Ascending aorta (tissue), 2 donors: ENCODE measurements around the gene SOX12. TPM values are rescaled to one million over a fixed set of nuclear protein-coding genes. Genes with fewer than 3 reads are reported as not detected.

Experiments
- DNase-seq, 2 donors: peaks; one replicate each; pipeline ENCODE4 v3.0.0-alpha.2; 2019; ENCODE audit warnings: low spot score in 2 of 2
- H3K27ac ChIP-seq, 2 donors: fragments of 200-600 bp; sonication (generic); one replicate each; pipeline ENCODE4 v1.5.1; 2016 to 2017; ENCODE audit warnings: mild to moderate bottlenecking in 1 of 2
- H3K27me3 ChIP-seq: fragments of 200-600 bp; sonication (generic); one replicate; pipeline ENCODE4 v1.5.1; 2017
- H3K36me3 ChIP-seq, 2 donors: fragments of 200-600 bp; sonication (generic); one replicate each; pipeline ENCODE4 v1.5.1; 2016
- H3K4me1 ChIP-seq, 2 donors: fragments of 200-600 bp; sonication (generic); one replicate each; pipeline ENCODE4 v1.5.1; 2016 to 2017; ENCODE audit warnings: mild to moderate bottlenecking in 1 of 2
- H3K4me3 ChIP-seq, 2 donors: fragments of 200-600 bp; sonication (generic); one replicate each; pipeline ENCODE4 v1.5.1; 2016 to 2017; ENCODE audit warnings: mild to moderate bottlenecking in 1 of 2
- H3K9me3 ChIP-seq, 2 donors: fragments of 200-600 bp; sonication (generic); one replicate each; pipeline ENCODE4 v1.5.1; 2016
- intact Hi-C: fragments of 100-400 bp; cut with DNase I; formaldehyde crosslinking; loops from one replicate; pipeline ENCODE4 v1.15.1; 2023
- total RNA-seq: library from RNA; depleted of rRNA; stranded (reverse); fragments of >200 nt; gene quantifications from one replicate; pipeline ENCODE4 v1.1.0, GENCODE V29; 2016
- TF ChIP-seq, protein P1 (sequence below), 3 experiments: fragments of 200-600 bp in 2 of 3; fragments of 450-650 bp in 1 of 3; sonication (generic) in 2 of 3; IDR thresholded peaks; one replicate each; pipeline ENCODE4 v1.5.1; 2016 to 2019; ENCODE audit warnings: antibody characterized with exemption in 3 of 3, mild to moderate bottlenecking in 1 of 3, moderate library complexity in 1 of 3

SOX12 gene
- total RNA-seq, 1 donor from 2014 or later = 6.2 TPM

DNA sequence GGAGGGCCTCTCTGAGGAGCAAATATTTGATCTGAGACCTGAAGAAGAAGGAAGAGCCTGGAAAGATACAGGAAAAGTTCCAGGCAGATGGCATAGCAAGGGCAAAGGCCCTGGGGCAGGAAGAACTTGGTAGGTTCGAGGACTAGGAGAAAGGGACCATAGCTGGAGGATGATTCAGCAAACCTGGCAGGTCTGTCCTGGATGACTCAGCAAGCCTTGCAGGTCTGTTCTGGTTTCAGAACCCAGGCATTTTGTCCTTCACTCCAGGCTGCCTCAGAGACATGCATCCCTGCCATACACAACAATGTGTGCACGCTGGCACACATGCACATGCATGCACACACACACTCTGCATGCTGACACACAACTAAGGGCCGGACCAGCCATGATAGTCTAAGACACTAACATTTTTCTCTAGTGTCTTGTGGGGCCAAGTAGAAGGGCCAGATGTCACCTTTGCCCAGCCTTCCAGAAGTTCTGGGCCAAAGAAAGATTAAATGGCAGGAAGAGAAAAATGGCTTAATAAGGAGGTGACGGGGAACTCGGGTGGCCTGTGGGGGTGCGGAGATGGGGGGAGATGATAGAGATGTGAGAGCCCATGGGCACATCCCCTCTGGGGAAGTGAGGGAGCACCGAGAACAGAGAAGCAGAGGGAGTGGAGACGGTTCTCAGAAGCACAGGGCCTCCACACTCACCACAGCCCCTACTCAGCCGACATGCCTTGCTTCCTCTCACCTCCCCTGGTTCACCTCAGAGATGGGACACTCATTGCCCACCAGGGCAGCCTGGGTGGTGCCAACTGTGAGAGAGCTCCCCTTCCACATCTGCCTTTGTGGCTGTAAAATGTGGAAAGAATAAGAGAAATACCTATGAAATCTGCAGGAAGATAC is 39.8 kb downstream of the SOX12 start:
- DNase-seq = no peak
- no peaks in the 10 kb centered on the region for H3K9me3 ChIP-seq
- TF ChIP-seq, protein P1, sequence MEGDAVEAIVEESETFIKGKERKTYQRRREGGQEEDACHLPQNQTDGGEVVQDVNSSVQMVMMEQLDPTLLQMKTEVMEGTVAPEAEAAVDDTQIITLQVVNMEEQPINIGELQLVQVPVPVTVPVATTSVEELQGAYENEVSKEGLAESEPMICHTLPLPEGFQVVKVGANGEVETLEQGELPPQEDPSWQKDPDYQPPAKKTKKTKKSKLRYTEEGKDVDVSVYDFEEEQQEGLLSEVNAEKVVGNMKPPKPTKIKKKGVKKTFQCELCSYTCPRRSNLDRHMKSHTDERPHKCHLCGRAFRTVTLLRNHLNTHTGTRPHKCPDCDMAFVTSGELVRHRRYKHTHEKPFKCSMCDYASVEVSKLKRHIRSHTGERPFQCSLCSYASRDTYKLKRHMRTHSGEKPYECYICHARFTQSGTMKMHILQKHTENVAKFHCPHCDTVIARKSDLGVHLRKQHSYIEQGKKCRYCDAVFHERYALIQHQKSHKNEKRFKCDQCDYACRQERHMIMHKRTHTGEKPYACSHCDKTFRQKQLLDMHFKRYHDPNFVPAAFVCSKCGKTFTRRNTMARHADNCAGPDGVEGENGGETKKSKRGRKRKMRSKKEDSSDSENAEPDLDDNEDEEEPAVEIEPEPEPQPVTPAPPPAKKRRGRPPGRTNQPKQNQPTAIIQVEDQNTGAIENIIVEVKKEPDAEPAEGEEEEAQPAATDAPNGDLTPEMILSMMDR (IDR thresholded peaks at IDR 0.05) = no peak
- no peak overlapping the region for H3K27ac ChIP-seq
- H3K27me3 ChIP-seq = no peaks in the 10 kb centered on the region
- no peak overlapping the region for H3K4me3 ChIP-seq
- H3K36me3 ChIP-seq = no peaks in the 10 kb centered on the region
- H3K4me1 ChIP-seq = peaks cover 2 to 3% of the 10 kb centered on the region in 2 donors
- intact Hi-C loops = loop anchor here (5.0 kb wide), 1 partner anchor 277 kb away; no protein-coding TSS in a partner anchor

DNA sequence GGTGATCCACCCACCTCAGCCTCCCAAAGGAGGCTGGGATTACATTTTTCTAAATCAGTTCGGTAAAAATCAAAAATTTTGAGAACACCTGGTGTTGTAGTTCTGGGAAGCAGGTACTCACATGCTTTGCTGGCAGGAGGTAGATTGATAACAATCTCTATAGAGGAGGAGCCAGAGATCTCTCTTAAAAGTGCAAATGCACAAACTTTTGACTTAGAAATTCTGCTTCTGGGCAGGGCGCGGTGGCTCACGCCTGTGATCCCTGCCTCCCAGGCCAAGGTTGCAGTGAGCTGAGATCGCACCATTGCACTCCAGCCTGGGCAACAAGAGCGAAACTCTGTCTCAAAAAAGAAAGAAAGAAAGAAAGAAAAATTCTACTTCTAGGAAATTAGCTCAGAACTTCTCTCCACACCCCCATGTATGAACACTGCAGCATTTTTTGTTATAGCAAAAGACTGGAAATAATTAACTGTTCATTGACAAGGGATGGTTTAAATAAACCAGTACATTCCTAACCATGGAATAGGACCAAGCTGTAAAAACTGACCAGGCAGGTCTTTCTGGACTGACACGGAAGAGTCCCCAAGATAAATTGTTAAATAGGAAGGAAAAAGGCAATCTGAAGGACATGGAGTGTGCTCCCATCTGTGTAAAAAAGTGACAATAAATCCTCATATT is 40.8 kb downstream of the SOX12 start:
- DNase-seq = no peak
- intact Hi-C loops = no loop called here
- TF ChIP-seq, protein P1 (IDR thresholded peaks at IDR 0.05) = no peak
- no peak overlapping the region for H3K4me3 ChIP-seq
- H3K36me3 ChIP-seq = no peaks in the 10 kb centered on the region
- no peaks in the 10 kb centered on the region for H3K27me3 ChIP-seq
- no peaks in the 10 kb centered on the region for H3K9me3 ChIP-seq
- peaks cover 2 to 3% of the 10 kb centered on the region in 2 donors for H3K4me1 ChIP-seq
- H3K27ac ChIP-seq = no peak overlapping the region

DNA sequence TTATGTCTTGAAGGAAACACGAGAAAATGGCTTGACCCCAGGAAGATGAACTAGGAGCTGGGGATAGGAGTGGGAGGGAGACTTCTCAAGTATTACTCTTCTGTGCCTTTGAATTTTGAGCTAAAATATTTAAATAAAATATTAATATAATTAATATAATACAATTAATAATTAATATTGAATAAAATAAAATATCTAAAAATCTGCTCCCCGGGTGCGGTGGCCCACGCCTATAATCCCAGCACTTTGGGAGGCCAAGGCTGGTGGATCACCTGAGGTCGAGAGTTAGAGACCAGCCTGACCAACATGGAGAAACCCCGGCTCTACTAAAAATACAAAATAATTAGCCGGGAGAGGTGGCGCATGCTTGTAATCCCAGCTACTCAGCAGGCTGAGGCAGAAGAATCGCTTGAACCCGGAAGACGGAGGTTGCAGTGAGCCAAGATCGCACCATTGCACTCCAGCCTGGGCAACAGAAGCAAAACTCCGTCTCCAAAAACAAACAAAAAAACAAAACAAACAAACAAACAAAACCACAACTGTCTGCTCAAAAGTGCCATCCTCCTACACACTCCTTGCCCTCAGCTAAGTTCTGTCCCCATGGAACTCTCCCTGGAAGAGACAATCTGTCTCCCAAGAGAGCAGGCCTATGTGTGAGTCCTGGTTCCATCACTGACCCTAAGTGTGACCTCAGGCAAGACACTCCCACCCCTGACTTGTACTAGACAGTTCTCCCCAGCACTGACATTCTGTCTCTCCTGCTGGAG is 41.5 kb downstream of the SOX12 start:
- TF ChIP-seq, protein P1 (IDR thresholded peaks at IDR 0.05) = no peak
- no peaks in the 10 kb centered on the region for H3K36me3 ChIP-seq
- H3K9me3 ChIP-seq = no peaks in the 10 kb centered on the region
- H3K4me1 ChIP-seq = peaks cover 2 to 3% of the 10 kb centered on the region in 2 donors
- intact Hi-C loops = no loop called here
- DNase-seq = no peak
- H3K27me3 ChIP-seq = no peaks in the 10 kb centered on the region
- H3K27ac ChIP-seq = no peak overlapping the region
- no peak overlapping the region for H3K4me3 ChIP-seq

DNA sequence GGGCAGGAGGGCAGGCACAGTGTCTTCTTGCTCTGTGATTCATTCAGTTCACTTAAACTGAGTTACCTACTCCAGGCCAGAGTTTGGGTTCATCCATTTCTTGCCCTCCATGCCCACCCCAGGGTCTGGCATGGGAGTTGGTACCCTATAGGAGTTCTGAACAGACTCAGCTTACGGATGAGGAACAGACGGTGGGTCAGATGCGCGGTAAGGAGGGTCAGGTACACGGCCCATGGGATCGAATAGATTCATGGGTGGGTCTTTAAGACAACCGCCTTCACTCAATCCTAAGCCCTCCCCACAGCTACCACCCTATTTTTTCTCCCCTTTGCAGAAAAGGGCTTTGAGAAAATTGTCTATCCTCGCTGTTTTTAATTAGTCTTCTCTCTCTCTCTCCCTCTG is 42.1 kb downstream of the SOX12 start:
- TF ChIP-seq, protein P1 (IDR thresholded peaks at IDR 0.05) = no peak
- intact Hi-C loops = no loop called here
- Histone ChIP-seq H3K9me3 (no peaks in the 10 kb centered on the region), H3K27ac (no peak overlapping the region), H3K4me1 (no peaks in the 10 kb centered on the region), H3K4me3 (no peak overlapping the region), H3K27me3 (no peaks in the 10 kb centered on the region), H3K36me3 (no peaks in the 10 kb centered on the region)
- no peak for DNase-seq

DNA sequence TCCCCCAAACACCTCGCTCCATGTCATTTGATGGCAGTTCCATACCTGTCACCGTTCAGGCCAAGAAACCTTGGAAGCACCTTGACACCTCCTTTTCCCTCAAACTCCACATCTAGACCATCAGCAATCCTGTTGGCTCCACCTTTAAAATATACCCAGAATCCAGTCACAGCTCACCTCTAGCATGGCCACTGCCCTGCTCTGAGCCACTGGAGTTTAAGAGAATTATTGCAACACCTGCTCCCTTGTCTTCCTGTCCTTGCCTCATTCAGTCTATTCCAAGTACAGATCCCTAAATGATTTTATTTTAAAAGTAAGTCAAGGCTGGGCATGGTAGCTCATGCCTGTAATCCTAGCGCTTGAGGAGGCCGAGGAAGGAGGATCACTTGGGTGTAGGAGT is 43.6 kb downstream of the SOX12 start:
- Histone ChIP-seq H3K27me3 (no peaks in the 10 kb centered on the region), H3K4me3 (no peak overlapping the region), H3K36me3 (no peaks in the 10 kb centered on the region), H3K27ac (no peak overlapping the region), H3K9me3 (no peaks in the 10 kb centered on the region), H3K4me1 (no peaks in the 10 kb centered on the region)
- TF ChIP-seq, protein P1 (IDR thresholded peaks at IDR 0.05) = no peak
- no peak for DNase-seq
- intact Hi-C loops = no loop called here
